Spleen (tissue), 11 donors: ENCODE measurements around the gene KIFBP. TPM values are rescaled to one million over a fixed set of nuclear protein-coding genes. Genes with fewer than 3 reads are reported as not detected.

Experiments used
- DNase-seq: peaks from one replicate; pipeline ENCODE4 v3.0.0-alpha.2; 2020
- H3K27ac ChIP-seq, 8 donors: fragments of 200-600 bp; sonication (generic) in 7 of 8; 1 replicate in 4 of 8; 2 replicates in 4 of 8; pipeline versions ENCODE4 v1.5.0 to v1.8.0; 2016 to 2021; ENCODE audit warnings: inconsistent platforms in 4 of 8, mild to moderate bottlenecking in 4 of 8, moderate library complexity in 1 of 8
- H3K27me3 ChIP-seq, 7 donors: fragments of 200-600 bp; sonication (generic) in 6 of 7; replicated peaks in 1 of 7; 1 replicate in 4 of 7; 2 replicates in 3 of 7; pipeline versions ENCODE4 v1.5.0 to v1.8.0; 2016 to 2021; ENCODE audit warnings: inconsistent platforms in 3 of 7, mild to moderate bottlenecking in 1 of 7
- H3K36me3 ChIP-seq, 6 donors: fragments of 200-600 bp; sonication (generic) in 5 of 6; 1 replicate in 4 of 6; 2 replicates in 2 of 6; pipeline versions ENCODE4 v1.5.0 to v1.8.0; 2016 to 2021; ENCODE audit warnings: inconsistent platforms in 2 of 6
- H3K4me1 ChIP-seq, 6 donors: fragments of 200-600 bp; sonication (generic) in 5 of 6; 1 replicate in 3 of 6; 2 replicates in 3 of 6; pipeline versions ENCODE4 v1.5.0 to v1.8.0; 2016 to 2021; ENCODE audit warnings: inconsistent platforms in 3 of 6
- H3K4me3 ChIP-seq, 8 donors: fragments of 200-600 bp; sonication (generic) in 7 of 8; 1 replicate in 4 of 8; 2 replicates in 4 of 8; pipeline versions ENCODE4 v1.5.0 to v1.8.0; 2016 to 2021; ENCODE audit warnings: inconsistent platforms in 4 of 8, mild to moderate bottlenecking in 4 of 8, moderate library complexity in 2 of 8
- H3K9me3 ChIP-seq, 8 donors: fragments of 200-600 bp; sonication (generic) in 7 of 8; 1 replicate in 4 of 8; 2 replicates in 4 of 8; pipeline versions ENCODE4 v1.5.0 to v1.8.0; 2016 to 2021; ENCODE audit warnings: inconsistent platforms in 4 of 8
- POLR2A ChIP-seq, 3 donors: fragments of 450-650 bp; IDR thresholded peaks; one replicate each; pipeline ENCODE4 v1.5.1; 2017; ENCODE audit warnings: antibody characterized with exemption in 3 of 3, mild to moderate bottlenecking in 1 of 3
- POLR2AphosphoS5 ChIP-seq, 3 donors: sonication (generic); formaldehyde crosslinking; IDR thresholded peaks; one replicate each; pipeline ENCODE4 v1.5.1; 2017; ENCODE audit warnings: antibody characterized with exemption in 3 of 3
- WGBS, 5 donors: extraction: QIAGEN DNeasy Blood & Tissue Kit in 3 of 5; methylation state at CpG; one replicate each; pipeline versions ENCODE4 v1.1.5 to v1.1.7; 2013 to 2018; 5-methylcytosine and 5-hydroxymethylcytosine counted together
- intact Hi-C: fragments of 100-400 bp; cut with DNase I; formaldehyde crosslinking; loops from one replicate; pipeline ENCODE4 v1.15.0; 2023; ENCODE audit warnings: low total_unique reads
- polyA plus RNA-seq, 3 donors: library from polyadenylated mRNA; stranded (reverse); fragments of 200-250 nt; gene quantifications; one replicate each; pipeline ENCODE4 v1.2.1, GENCODE V29; 2013
- total RNA-seq, 7 donors: library from RNA; depleted of rRNA in 3 of 7; stranded (reverse); fragments of >200 nt in 3 of 7; fragmentation: NEBNext Ultra II Directional in 4 of 7; extraction: Animal tissue kit (Norgen Biotek cat#: 25700) in 4 of 7; gene quantifications; one replicate each; pipeline versions ENCODE4 v1.1.0 to v1.2.1, GENCODE V29; 2016 to 2021
- TF ChIP-seq, protein P1 (sequence below), 11 experiments: fragments of 200-600 bp in 7 of 11; fragments of 450-650 bp in 4 of 11; sonication (generic) in 4 of 11; IDR thresholded peaks in 8 of 11; conservative IDR thresholded peaks in 3 of 11; 1 replicate in 7 of 11; 2 replicates in 4 of 11; pipeline versions ENCODE4 v1.4.0 to v1.8.0; 2016 to 2021; ENCODE audit warnings: antibody characterized with exemption in 11 of 11, inconsistent platforms in 4 of 11, mild to moderate bottlenecking in 1 of 11
- donor health status: healthy with polysubstance abuse.
- donor health status: DM: no; HTN: no; CAD: no; lungs with moderate emphysema.
- donor health status: DM: no; HTN: no; CAD: no.
- donor health status: Bipolar disorder and iron deficiency.
- donor health status: healthy.
- donor health status: DM: no; HTN: no; CAD: no.
- donor health status: DM: yes; HTN: yes; CAD: no.

KIFBP gene
- total and polyA plus RNA-seq, 10 donors: 7.3 to 20.1 (median 15.7) TPM

DNA sequence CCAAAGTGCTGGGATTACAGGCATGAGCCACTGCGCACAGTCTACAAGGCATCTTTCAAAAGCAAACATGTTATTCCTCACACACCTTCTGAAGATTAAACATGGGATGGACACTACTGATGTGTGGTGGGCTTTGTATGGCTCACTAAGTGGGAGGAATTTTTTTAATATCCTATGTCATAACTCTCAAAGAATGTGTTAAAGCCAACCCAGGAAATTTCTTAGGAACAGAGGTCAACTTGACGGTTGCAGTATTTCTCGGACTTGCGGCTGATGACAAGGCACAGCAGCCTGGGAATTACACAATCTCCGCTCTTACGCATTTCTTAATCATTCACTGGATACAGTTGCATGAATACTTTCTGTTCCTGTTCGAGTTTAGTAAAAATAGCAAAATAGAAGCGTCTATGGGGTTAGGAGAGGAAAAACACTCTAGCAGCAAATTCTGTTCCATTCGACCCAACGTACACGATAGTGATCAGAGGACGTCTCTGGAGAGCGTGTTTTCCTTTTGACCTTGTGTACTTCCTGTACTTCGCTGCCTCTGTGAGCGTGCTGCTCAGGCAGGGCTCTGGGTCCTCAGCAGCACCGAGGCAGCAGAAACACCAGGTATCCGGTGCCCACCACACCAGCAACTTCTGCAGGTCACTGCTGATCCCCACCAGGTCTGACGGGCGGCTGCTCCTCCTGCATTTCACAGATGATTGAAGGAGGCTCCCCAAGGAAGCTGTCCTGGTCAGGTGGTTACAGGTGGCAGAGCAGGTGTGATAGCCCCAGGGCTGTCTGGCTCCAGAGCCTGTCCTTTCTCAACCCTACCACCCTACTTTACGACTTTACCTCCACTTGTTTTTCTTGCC, 72.9 kb downstream of the KIFBP start:
- Histone ChIP-seq H3K4me3 (peak overlapping the region in 7 of 8 donors; percentile 3 to 60 (median 6)), H3K9me3 (no peaks in the 10 kb centered on the region), H3K36me3 (no peaks in the 10 kb centered on the region), H3K27me3 (no peaks in the 10 kb centered on the region), H3K4me1 (peaks cover 19 to 99% (median 68%) of the 10 kb centered on the region in 6 donors), H3K27ac (peak overlapping the region; percentile 77 to 99 (median 94))
- TF ChIP-seq POLR2A (IDR thresholded peaks at IDR 0.05) (peak in 1 of 3 donors; percentile 37), POLR2AphosphoS5 (IDR thresholded peaks at IDR 0.05) (peak; percentile 82 to 93 (median 85))
- TF ChIP-seq, protein P1, sequence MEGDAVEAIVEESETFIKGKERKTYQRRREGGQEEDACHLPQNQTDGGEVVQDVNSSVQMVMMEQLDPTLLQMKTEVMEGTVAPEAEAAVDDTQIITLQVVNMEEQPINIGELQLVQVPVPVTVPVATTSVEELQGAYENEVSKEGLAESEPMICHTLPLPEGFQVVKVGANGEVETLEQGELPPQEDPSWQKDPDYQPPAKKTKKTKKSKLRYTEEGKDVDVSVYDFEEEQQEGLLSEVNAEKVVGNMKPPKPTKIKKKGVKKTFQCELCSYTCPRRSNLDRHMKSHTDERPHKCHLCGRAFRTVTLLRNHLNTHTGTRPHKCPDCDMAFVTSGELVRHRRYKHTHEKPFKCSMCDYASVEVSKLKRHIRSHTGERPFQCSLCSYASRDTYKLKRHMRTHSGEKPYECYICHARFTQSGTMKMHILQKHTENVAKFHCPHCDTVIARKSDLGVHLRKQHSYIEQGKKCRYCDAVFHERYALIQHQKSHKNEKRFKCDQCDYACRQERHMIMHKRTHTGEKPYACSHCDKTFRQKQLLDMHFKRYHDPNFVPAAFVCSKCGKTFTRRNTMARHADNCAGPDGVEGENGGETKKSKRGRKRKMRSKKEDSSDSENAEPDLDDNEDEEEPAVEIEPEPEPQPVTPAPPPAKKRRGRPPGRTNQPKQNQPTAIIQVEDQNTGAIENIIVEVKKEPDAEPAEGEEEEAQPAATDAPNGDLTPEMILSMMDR (IDR thresholded peaks at IDR 0.05 in 8 of 11, conservative IDR thresholded peaks at IDR 0.05 in 3 of 11): no peak
- WGBS, 5 donors: 6 to 20% (median 8%) methylated on average over 20 of the region's 20 CpGs
- DNase-seq: peak; percentile 88
- intact Hi-C loops: no loop called here

GRCh38 chr10:69062901-69063300, 74.3 kb downstream of the KIFBP start:
- Histone ChIP-seq H3K27me3 (no peaks in the 10 kb centered on the region), H3K4me1 (peaks cover 15 to 86% (median 54%) of the 10 kb centered on the region in 6 donors), H3K36me3 (no peaks in the 10 kb centered on the region), H3K27ac (peak overlapping the region in 7 of 8 donors; percentile 87 to 99 (median 94)), H3K9me3 (no peaks in the 10 kb centered on the region), H3K4me3 (peak overlapping the region in 1 of 8 donors; percentile 60)
- WGBS, 5 donors: 80 to 91% (median 88%) methylated on average over 5 of the region's 5 CpGs
- TF ChIP-seq, protein P1 (IDR thresholded peaks at IDR 0.05 in 8 of 11, conservative IDR thresholded peaks at IDR 0.05 in 3 of 11): no peak
- no peak for TF ChIP-seq POLR2A (IDR thresholded peaks at IDR 0.05)
- intact Hi-C loops: no loop called here
- DNase-seq: no peak

DNA sequence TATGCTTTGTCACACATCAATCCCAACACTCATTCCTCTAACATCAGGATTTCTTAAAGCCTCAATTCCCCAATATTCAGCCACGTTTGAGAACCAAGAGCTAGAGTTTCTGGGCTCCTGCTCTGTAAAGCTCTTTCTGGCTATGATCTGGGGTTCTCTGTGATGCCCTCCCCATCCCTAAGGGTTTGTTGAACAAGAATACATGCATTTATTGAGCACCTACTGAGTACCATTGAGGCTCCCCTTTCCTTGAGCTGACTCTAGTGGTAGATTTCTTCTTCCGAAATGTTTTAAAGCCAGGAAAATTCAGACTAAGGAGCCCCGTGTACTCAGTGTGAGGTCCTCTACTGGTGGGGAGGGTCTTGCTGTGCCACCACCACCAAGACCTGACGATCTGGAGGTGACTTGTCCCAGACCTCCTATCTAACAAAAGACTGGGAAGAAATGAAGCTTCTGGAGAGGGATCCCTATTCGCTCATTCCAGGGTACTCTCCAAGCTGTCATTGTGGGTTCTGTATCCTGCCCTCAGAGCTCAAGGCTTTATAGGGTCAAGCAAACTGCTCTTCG, 76.2 kb downstream of the KIFBP start:
- peak overlapping the region in 1 of 8 donors; percentile 41 for H3K4me3 ChIP-seq
- 75 to 84% (median 79%) methylated on average over 6 of the region's 6 CpGs for WGBS, 5 donors
- H3K9me3 ChIP-seq: no peaks in the 10 kb centered on the region
- TF ChIP-seq POLR2A (IDR thresholded peaks at IDR 0.05): no peak
- TF ChIP-seq, protein P1 (IDR thresholded peaks at IDR 0.05 in 8 of 11, conservative IDR thresholded peaks at IDR 0.05 in 3 of 11): no peak
- H3K36me3 ChIP-seq: no peaks in the 10 kb centered on the region
- H3K27me3 ChIP-seq: no peaks in the 10 kb centered on the region
- no peak for DNase-seq
- peak overlapping the region; percentile 22 to 99 (median 76) for H3K27ac ChIP-seq
- intact Hi-C loops: no loop called here
- peaks cover 15 to 67% (median 51%) of the 10 kb centered on the region in 6 donors for H3K4me1 ChIP-seq
